ENCODE results near the gene ARHGAP26.

GRCh38 chr5:143008032-143008431 is 237.9 kb downstream of the ARHGAP26 start:
- TF ChIP-seq POLR2AphosphoS5 (IDR thresholded peaks at IDR 0.05; ENCODE audit: low read depth, low read length) (no peak), REST (IDR thresholded peaks at IDR 0.05; ENCODE audit: insufficient read depth in 1 of 2, low read depth in 2 of 2, low read length in 2 of 2) (no peak), SIN3A (IDR thresholded peaks at IDR 0.05; ENCODE audit: borderline replicate concordance, insufficient read depth, low read length) (no peak), TAF1 (IDR thresholded peaks at IDR 0.05; ENCODE audit: borderline replicate concordance, insufficient read depth, low read length) (no peak), FOXP2 (optimal IDR thresholded peaks at IDR 0.05; ENCODE audit: borderline replicate concordance, extremely low read depth, extremely low read length, insufficient read depth) (no peak)

Data from PFSK-1 (cell line).